Loucy (cell line): Measurements from ENCODE around the gene ARL6IP4.

Source experiments
- H2AFZ ChIP-seq: fragments of 200-600 bp; sonication (generic); 2 replicates; pipeline ENCODE4 v1.6.0; 2016; ENCODE audit warnings: antibody characterized with exemption, mild to moderate bottlenecking, low read length, moderate library complexity
- H3F3A ChIP-seq: fragments of 200-600 bp; 2 replicates; pipeline ENCODE4 v1.6.0; 2016; ENCODE audit warnings: antibody characterized with exemption, low read depth, mild to moderate bottlenecking
- H3K27me3 ChIP-seq: fragments of 200-600 bp; sonication (generic); 2 replicates; pipeline ENCODE4 v1.6.1; 2014; ENCODE audit warnings: low read length, mild to moderate bottlenecking; ENCODE audit not compliant: insufficient read depth, poor library complexity, severe bottlenecking
- H3K36me3 ChIP-seq: fragments of 200-600 bp; sonication (generic); 2 replicates; pipeline ENCODE4 v1.6.1; 2016; ENCODE audit warnings: low read length; ENCODE audit not compliant: insufficient read depth
- H3K4me1 ChIP-seq: fragments of 200-600 bp; sonication (generic); 2 replicates; pipeline ENCODE4 v1.5.1; 2014; ENCODE audit warnings: low read length, mild to moderate bottlenecking; ENCODE audit not compliant: insufficient read depth, poor library complexity, severe bottlenecking
- H3K4me2 ChIP-seq: fragments of 200-600 bp; sonication (generic); 2 replicates; pipeline ENCODE4 v1.6.0; 2014; ENCODE audit warnings: antibody characterized with exemption, low read length, low read depth, mild to moderate bottlenecking; ENCODE audit not compliant: poor library complexity, severe bottlenecking
- H3K4me3 ChIP-seq: fragments of 200-600 bp; sonication (generic); 2 replicates; pipeline ENCODE4 v1.5.1; 2014; ENCODE audit warnings: low read length, mild to moderate bottlenecking, mixed read lengths; ENCODE audit not compliant: poor library complexity, severe bottlenecking
- H3K79me2 ChIP-seq: fragments of 200-600 bp; sonication (generic); 2 replicates; pipeline ENCODE4 v1.6.1; 2014; ENCODE audit warnings: low read length; ENCODE audit not compliant: insufficient read depth
- H3K9ac ChIP-seq: fragments of 200-600 bp; sonication (generic); 2 replicates; pipeline ENCODE4 v1.6.0; 2014; ENCODE audit warnings: mild to moderate bottlenecking, low read depth, low read length, moderate library complexity; ENCODE audit not compliant: poor library complexity, severe bottlenecking
- H3K9me2 ChIP-seq: fragments of 200-600 bp; sonication (generic); replicated peaks from 2 replicates; pipeline ENCODE4 v1.6.1; 2016; ENCODE audit warnings: low read depth, low read length, mixed read lengths
- H3K9me3 ChIP-seq: fragments of 200-600 bp; sonication (generic); 2 replicates; pipeline ENCODE4 v1.6.1; 2014; ENCODE audit warnings: mild to moderate bottlenecking, antibody characterized with exemption, low read length, low read depth; ENCODE audit not compliant: insufficient read depth
- H4K20me1 ChIP-seq: fragments of 200-600 bp; sonication (generic); 2 replicates; pipeline ENCODE4 v1.6.0; 2014; ENCODE audit warnings: antibody characterized with exemption, low read length, mild to moderate bottlenecking; ENCODE audit not compliant: insufficient read depth, poor library complexity, severe bottlenecking
- CTCF ChIP-seq: fragments of 200-600 bp; sonication (generic); conservative IDR thresholded peaks from 2 replicates; pipeline ENCODE4 v1.5.1; 2014; ENCODE audit warnings: mild to moderate bottlenecking, antibody characterized with exemption, low read length
- EZH2phosphoT487 ChIP-seq: fragments of 200-600 bp; IDR thresholded peaks from 2 replicates; pipeline ENCODE4 v1.6.1; 2018; ENCODE audit warnings: antibody characterized with exemption, mild to moderate bottlenecking, moderate library complexity, borderline replicate concordance

The ARL6IP4 gene

GRCh38 chr12:122942637-122943036, 37.8 kb upstream of the ARL6IP4 start:
- Histone ChIP-seq H3K4me3 (no peak overlapping the region), H3K9me3 (no peaks in the 10 kb centered on the region), H3K4me2 (no peak overlapping the region), H3K27me3 (no peaks in the 10 kb centered on the region), H3K9me2 (no peaks in the 10 kb centered on the region), H3K9ac (no peak overlapping the region), H3F3A (no peaks in the 10 kb centered on the region), H3K4me1 (peaks cover 12% of the 10 kb centered on the region), H3K36me3 (no peaks in the 10 kb centered on the region), H3K79me2 (no peaks in the 10 kb centered on the region), H4K20me1 (no peaks in the 10 kb centered on the region), H2AFZ (no peak overlapping the region)
- TF ChIP-seq CTCF (no peak), EZH2phosphoT487 (no peak)

- Histone ChIP-seq H3K36me3 (no peaks in the 10 kb centered on the region), H3K9ac (no peak overlapping the region), H3K79me2 (no peaks in the 10 kb centered on the region), H3K9me3 (no peaks in the 10 kb centered on the region), H3K9me2 (no peaks in the 10 kb centered on the region), H3K4me1 (peaks cover 15% of the 10 kb centered on the region), H3K4me2 (no peak overlapping the region), H3K4me3 (no peak overlapping the region), H3K27me3 (no peaks in the 10 kb centered on the region), H2AFZ (no peak overlapping the region), H4K20me1 (no peaks in the 10 kb centered on the region), H3F3A (no peaks in the 10 kb centered on the region)
- TF ChIP-seq EZH2phosphoT487: no peak
- TF ChIP-seq CTCF: no peak
These were observed 37.3 kb upstream of the ARL6IP4 start for GRCh38 chr12:122943196-122943595.

- H3K36me3 ChIP-seq: no peaks in the 10 kb centered on the region
- no peaks in the 10 kb centered on the region for H3F3A ChIP-seq
- H3K4me1 ChIP-seq: peaks cover 15% of the 10 kb centered on the region
- H3K4me3 ChIP-seq: no peak overlapping the region
- H3K9ac ChIP-seq: no peak overlapping the region
- TF ChIP-seq CTCF (no peak), EZH2phosphoT487 (no peak)
- no peaks in the 10 kb centered on the region for H3K79me2 ChIP-seq
- H3K4me2 ChIP-seq: no peak overlapping the region
- H2AFZ ChIP-seq: no peak overlapping the region
- H3K9me2 ChIP-seq: no peaks in the 10 kb centered on the region
- no peaks in the 10 kb centered on the region for H3K9me3 ChIP-seq
- H4K20me1 ChIP-seq: no peaks in the 10 kb centered on the region
- no peaks in the 10 kb centered on the region for H3K27me3 ChIP-seq
These were observed 35.6 kb upstream of the ARL6IP4 start for GRCh38 chr12:122944605-122945592.
